ENCODE data around the gene KLHL1. TPM values are rescaled to one million over a fixed set of nuclear protein-coding genes. Genes with fewer than 3 reads are reported as not detected.

The KLHL1 gene
- total RNA-seq, 1 experiment from 2014 or later = not detected

- intact Hi-C loops (cut with micrococcal nuclease) = no loop called here
Observed at GRCh38 chr13:70104481-70104880, 3.8 kb downstream of the KLHL1 start.

More at GRCh38 chr13:70104481-70104880, 3.8 kb downstream of the KLHL1 start:
- ChIA-PET CTCF (no interaction called here), RAD21 (ENCODE audit: low non-redundant PET in 1 of 2, low total read pairs in 2 of 2, uncharacterized antibody in 2 of 2, unreplicated experiment in 2 of 2) (no interaction called here), POLR2A (no interaction called here)
- H3K9me2 ChIP-seq (ENCODE audit: insufficient read depth) = no peaks in the 10 kb centered on the region
- H3K4me1 ChIP-seq (ENCODE audit: control insufficient read depth in 1 of 2, insufficient read depth in 2 of 2, low read length in 2 of 2) = no peaks in the 10 kb centered on the region
- H3K27me3 ChIP-seq (ENCODE audit: insufficient read depth, low read length) = no peaks in the 10 kb centered on the region
- H3K4me2 ChIP-seq (ENCODE audit: low read length) = no peak overlapping the region
- no peaks in the 10 kb centered on the region; a peak in 1 of 4 replicates for H3K9me3 ChIP-seq (ENCODE audit: control insufficient read depth in 1 of 2, insufficient read depth in 1 of 2, low read depth in 1 of 2, low read length in 2 of 2)
- H3K79me2 ChIP-seq (ENCODE audit: insufficient read depth, low read length) = no peaks in the 10 kb centered on the region
- H2AFZ ChIP-seq (ENCODE audit: low read depth, low read length, poor library complexity, severe bottlenecking) = no peak overlapping the region
- H4K20me1 ChIP-seq (ENCODE audit: insufficient read depth) = no peaks in the 10 kb centered on the region
- BruUV-seq (replicated peaks) = no TSS peak
- TF ChIP-seq MAX (IDR thresholded peaks at IDR 0.05) (no peak), JUND (IDR thresholded peaks at IDR 0.05) (no peak), EZH2phosphoT487 (IDR thresholded peaks at IDR 0.05; ENCODE audit: borderline replicate concordance) (no peak), YY1 (IDR thresholded peaks at IDR 0.05; ENCODE audit: extremely low read depth, insufficient replicate concordance, low read depth, low read length) (no peak), CTCF (IDR thresholded peaks at IDR 0.05 in 2 of 3, conservative IDR thresholded peaks at IDR 0.05 in 1 of 3; ENCODE audit: borderline replicate concordance in 1 of 3, insufficient read depth in 1 of 3, low read depth in 2 of 3, low read length in 2 of 3) (no peak), FOSL1 (IDR thresholded peaks at IDR 0.05; ENCODE audit: low read depth) (no peak), CBX3 (IDR thresholded peaks at IDR 0.05; ENCODE audit: low read depth) (no peak), EZH2 (IDR thresholded peaks at IDR 0.05) (no peak), ZBTB33 (IDR thresholded peaks at IDR 0.05; ENCODE audit: extremely low read depth, insufficient replicate concordance, low read length) (no peak), ZFX (IDR thresholded peaks at IDR 0.05) (no peak), CEBPB (IDR thresholded peaks at IDR 0.05; ENCODE audit: low read depth) (no peak), SP1 (IDR thresholded peaks at IDR 0.05; ENCODE audit: low read depth) (no peak), TCF7L2 (IDR thresholded peaks at IDR 0.05; ENCODE audit: borderline replicate concordance, extremely low read depth, insufficient read depth, insufficient read length) (no peak), POLR2AphosphoS5 (IDR thresholded peaks at IDR 0.05; ENCODE audit: low read depth, low read length) (no peak), SRF (IDR thresholded peaks at IDR 0.05; ENCODE audit: low read depth) (no peak), SIN3A (IDR thresholded peaks at IDR 0.05; ENCODE audit: low read depth) (no peak)
- no peak overlapping the region for H3K4me3 ChIP-seq (replicated peaks in 1 of 2; ENCODE audit: low read depth in 1 of 2, low read length in 2 of 2)
- DNase-seq (ENCODE audit: low read depth, low spot score) (no peak), ATAC-seq (no peak)
- H3K36me3 ChIP-seq (ENCODE audit: control insufficient read depth in 1 of 2, insufficient read depth in 2 of 2, low read length in 2 of 2) = no peaks in the 10 kb centered on the region
- H3K9ac ChIP-seq (ENCODE audit: low read length) = no peak overlapping the region
- no peak overlapping the region for H3K27ac ChIP-seq (ENCODE audit: low read depth, low read length)

Measured in HCT116 (cell line).